Karpas-422 (cell line): ENCODE results near the gene ETFB. TPM values are rescaled to one million over a fixed set of nuclear protein-coding genes. Genes with fewer than 3 reads are reported as not detected.
A peak's percentile ranks its signal among the peaks of the same experiment; 100 is the strongest.

Experiments
- DNase-seq: peaks from one replicate; pipeline ENCODE4 v3.0.0-alpha.2; 2015
- H2AFZ ChIP-seq: fragments of 200-600 bp; sonication (generic); 2 replicates; pipeline ENCODE4 v1.6.1; 2014; ENCODE audit warnings: antibody characterized with exemption, low read length, mixed read lengths
- H3K27ac ChIP-seq: fragments of 200-600 bp; sonication (generic); 2 replicates; pipeline ENCODE4 v1.5.1; 2014; ENCODE audit warnings: mild to moderate bottlenecking, low read length, moderate library complexity
- H3K27me3 ChIP-seq: fragments of 200-600 bp; sonication (generic); 2 replicates; pipeline ENCODE4 v1.6.1; 2014; ENCODE audit warnings: low read length, mixed read lengths
- H3K36me3 ChIP-seq: fragments of 200-600 bp; sonication (generic); 2 replicates; pipeline ENCODE4 v1.6.1; 2014; ENCODE audit warnings: low read length, mixed read lengths; ENCODE audit not compliant: insufficient read depth
- H3K4me1 ChIP-seq: fragments of 200-600 bp; sonication (generic); 2 replicates; pipeline ENCODE4 v1.6.1; 2014; ENCODE audit warnings: mild to moderate bottlenecking, low read length, mixed read lengths
- H3K4me2 ChIP-seq: fragments of 200-600 bp; sonication (generic); 2 replicates; pipeline ENCODE4 v1.6.1; 2014; ENCODE audit warnings: low read length, low read depth, mild to moderate bottlenecking; ENCODE audit not compliant: poor library complexity, severe bottlenecking
- H3K4me3 ChIP-seq: fragments of 200-600 bp; sonication (generic); 2 replicates; pipeline ENCODE4 v1.5.1; 2014; ENCODE audit warnings: mild to moderate bottlenecking, antibody characterized with exemption, low read length, mixed read lengths
- H3K79me2 ChIP-seq: fragments of 200-600 bp; sonication (generic); 2 replicates; pipeline ENCODE4 v1.6.1; 2014; ENCODE audit warnings: mild to moderate bottlenecking, low read length, mixed read lengths
- H3K9ac ChIP-seq: fragments of 200-600 bp; sonication (generic); 2 replicates; pipeline ENCODE4 v1.6.0; 2014; ENCODE audit warnings: low read length
- H3K9me2 ChIP-seq: fragments of 200-600 bp; sonication (generic), shearing (Covaris generic); replicated peaks from 2 replicates; pipeline ENCODE4 v1.6.0; 2014; ENCODE audit warnings: mild to moderate bottlenecking, low read length, moderate library complexity; ENCODE audit not compliant: insufficient read depth
- H3K9me3 ChIP-seq: fragments of 300-700, 200-600 bp; sonication (generic); 2 replicates; pipeline ENCODE4 v1.6.1; 2014; ENCODE audit warnings: low read length, mixed read lengths
- H4K20me1 ChIP-seq: fragments of 200-600 bp; sonication (generic); 2 replicates; pipeline ENCODE4 v1.6.1; 2014; ENCODE audit warnings: mild to moderate bottlenecking, antibody characterized with exemption, low read length, low read depth; ENCODE audit not compliant: insufficient read depth
- total RNA-seq: library from RNA; depleted of rRNA; stranded (reverse); fragments of >200 nt; shearing (Covaris generic); gene quantifications from 2 replicates; pipeline ENCODE4 v1.2.3, GENCODE V29; 2014; ENCODE audit warnings: low replicate concordance

ETFB gene
- total RNA-seq, 1 experiment from 2014 or later, result 112 TPM

- no peaks in the 10 kb centered on the region for H4K20me1 ChIP-seq
- H3K27ac ChIP-seq, result no peak within 1 kb of the TSS
- H3K9me2 ChIP-seq, result no peaks in the 10 kb centered on the region
- H3K4me2 ChIP-seq, result no peak within 1 kb of the TSS
- no peak within 1 kb of the TSS for H2AFZ ChIP-seq
- no peak for DNase-seq
- no peak within 1 kb of the TSS for H3K9ac ChIP-seq
- H3K27me3 ChIP-seq, result peaks cover 3% of the 10 kb centered on the region; the same call in 1 of the 2 replicates
- no peaks in the 10 kb centered on the region for H3K79me2 ChIP-seq
- H3K9me3 ChIP-seq, result no peaks in the 10 kb centered on the region
- H3K4me1 ChIP-seq, result no peaks in the 10 kb centered on the region
- H3K4me3 ChIP-seq, result no peak within 1 kb of the TSS
- H3K36me3 ChIP-seq, result no peaks in the 10 kb centered on the region
Measured at GRCh38 chr19:51311351-51312257, 54.6 kb downstream of the ETFB start, which contains the start of gene IGLON5. Gene IGLON5 (plus strand): TSS chr19:51311644. CDS start chr19:51311848, 204 bp downstream.

DNA sequence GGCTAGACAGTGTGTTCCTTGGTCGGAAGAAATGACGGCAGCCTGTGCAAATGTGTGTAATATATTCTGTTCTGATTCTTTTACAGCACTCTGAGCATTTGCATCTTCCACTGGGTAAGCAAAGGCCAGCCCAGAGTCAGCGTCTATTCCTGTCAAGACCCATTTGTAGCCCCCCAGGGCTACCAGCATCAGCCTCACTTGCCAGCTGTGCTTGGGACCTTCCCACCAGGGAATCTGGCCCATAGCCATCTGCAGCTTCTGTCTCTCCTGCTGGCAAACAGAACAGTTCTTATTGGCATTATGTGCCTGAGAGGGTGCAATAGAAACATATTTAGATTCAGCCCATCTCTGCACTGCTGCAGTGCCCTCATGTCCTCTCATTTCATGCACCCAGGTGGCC is 60.7 kb downstream of the ETFB start:
- no peak for DNase-seq
- no peak overlapping the region for H3K4me2 ChIP-seq
- no peak overlapping the region for H3K27ac ChIP-seq
- H3K9me2 ChIP-seq, result no peaks in the 10 kb centered on the region
- H3K27me3 ChIP-seq, result peaks cover 6% of the 10 kb centered on the region; the same call in 1 of the 2 replicates
- no peak overlapping the region for H2AFZ ChIP-seq
- H3K9ac ChIP-seq, result no peak overlapping the region
- no peak overlapping the region for H3K4me3 ChIP-seq
- no peaks in the 10 kb centered on the region for H4K20me1 ChIP-seq
- H3K4me1 ChIP-seq, result no peaks in the 10 kb centered on the region
- H3K9me3 ChIP-seq, result no peaks in the 10 kb centered on the region
- H3K79me2 ChIP-seq, result no peaks in the 10 kb centered on the region
- H3K36me3 ChIP-seq, result no peaks in the 10 kb centered on the region

DNA sequence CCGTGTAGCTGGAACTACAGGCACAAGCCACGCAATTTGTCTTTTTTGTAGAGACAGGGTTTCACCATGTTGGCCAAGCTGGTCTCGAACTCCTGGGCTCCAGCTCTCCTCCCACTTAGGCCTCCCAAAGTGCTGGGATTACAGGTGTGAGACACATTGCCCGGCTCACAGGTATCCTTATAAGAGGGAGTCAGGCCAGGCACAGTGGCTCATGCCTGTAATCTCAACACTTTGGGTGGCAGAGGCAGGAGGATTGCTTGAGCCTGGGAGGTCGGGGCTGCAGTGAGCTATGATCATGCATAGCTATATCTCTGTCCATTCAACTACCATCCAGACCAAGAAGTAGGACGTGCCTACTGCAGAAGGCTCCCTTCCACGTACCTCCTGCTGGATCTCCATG is 64.9 kb downstream of the ETFB start:
- Histone ChIP-seq H3K9me2 (no peaks in the 10 kb centered on the region), H3K9ac (no peak overlapping the region), H3K79me2 (no peaks in the 10 kb centered on the region), H3K27me3 (peaks cover 3% of the 10 kb centered on the region; the same call in 1 of the 2 replicates), H3K4me3 (no peak overlapping the region), H3K27ac (no peak overlapping the region), H4K20me1 (no peaks in the 10 kb centered on the region), H3K9me3 (no peaks in the 10 kb centered on the region), H2AFZ (no peak overlapping the region), H3K4me1 (no peaks in the 10 kb centered on the region), H3K36me3 (no peaks in the 10 kb centered on the region), H3K4me2 (no peak overlapping the region)
- no peak for DNase-seq

DNA sequence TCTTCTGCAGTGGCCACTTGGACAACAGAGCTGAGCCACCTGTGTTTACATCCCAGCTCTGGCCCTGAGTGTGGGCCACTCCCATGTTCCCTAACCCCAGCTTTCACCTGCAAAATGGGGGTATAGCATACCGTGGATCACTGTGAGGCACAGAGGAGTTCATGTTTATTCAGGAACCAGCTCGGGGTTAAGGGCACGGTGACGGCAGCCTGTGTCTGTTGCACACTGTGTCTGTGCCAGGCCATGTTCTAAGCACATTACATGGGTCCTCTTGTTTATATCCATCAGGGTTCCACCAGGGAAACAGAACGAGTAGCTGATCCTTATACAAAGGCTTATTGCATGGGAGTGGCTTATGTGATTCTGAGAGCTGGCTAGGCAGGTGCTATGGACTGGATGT is 68.8 kb downstream of the ETFB start:
- no peak overlapping the region for H3K4me2 ChIP-seq
- H4K20me1 ChIP-seq, result no peaks in the 10 kb centered on the region
- no peaks in the 10 kb centered on the region for H3K9me2 ChIP-seq
- H3K27ac ChIP-seq, result no peak overlapping the region
- H3K9me3 ChIP-seq, result no peaks in the 10 kb centered on the region
- no peak overlapping the region for H3K4me3 ChIP-seq
- DNase-seq, result no peak
- no peak overlapping the region for H2AFZ ChIP-seq
- H3K27me3 ChIP-seq, result no peaks in the 10 kb centered on the region; the same call in 1 of the 2 replicates
- H3K79me2 ChIP-seq, result no peaks in the 10 kb centered on the region
- H3K9ac ChIP-seq, result no peak overlapping the region
- H3K4me1 ChIP-seq, result no peaks in the 10 kb centered on the region
- no peaks in the 10 kb centered on the region for H3K36me3 ChIP-seq

GRCh38 chr19:51296336-51297093 is 69.7 kb downstream of the ETFB start:
- Histone ChIP-seq H3K36me3 (no peaks in the 10 kb centered on the region), H3K9me3 (no peaks in the 10 kb centered on the region), H3K4me1 (no peaks in the 10 kb centered on the region), H3K4me3 (no peak overlapping the region), H3K79me2 (no peaks in the 10 kb centered on the region), H3K9ac (no peak overlapping the region), H3K4me2 (no peak overlapping the region), H2AFZ (no peak overlapping the region), H3K27ac (no peak overlapping the region), H3K9me2 (no peaks in the 10 kb centered on the region), H3K27me3 (no peaks in the 10 kb centered on the region; the same call in 1 of the 2 replicates), H4K20me1 (no peaks in the 10 kb centered on the region)
- DNase-seq, result peak; percentile 57

DNA sequence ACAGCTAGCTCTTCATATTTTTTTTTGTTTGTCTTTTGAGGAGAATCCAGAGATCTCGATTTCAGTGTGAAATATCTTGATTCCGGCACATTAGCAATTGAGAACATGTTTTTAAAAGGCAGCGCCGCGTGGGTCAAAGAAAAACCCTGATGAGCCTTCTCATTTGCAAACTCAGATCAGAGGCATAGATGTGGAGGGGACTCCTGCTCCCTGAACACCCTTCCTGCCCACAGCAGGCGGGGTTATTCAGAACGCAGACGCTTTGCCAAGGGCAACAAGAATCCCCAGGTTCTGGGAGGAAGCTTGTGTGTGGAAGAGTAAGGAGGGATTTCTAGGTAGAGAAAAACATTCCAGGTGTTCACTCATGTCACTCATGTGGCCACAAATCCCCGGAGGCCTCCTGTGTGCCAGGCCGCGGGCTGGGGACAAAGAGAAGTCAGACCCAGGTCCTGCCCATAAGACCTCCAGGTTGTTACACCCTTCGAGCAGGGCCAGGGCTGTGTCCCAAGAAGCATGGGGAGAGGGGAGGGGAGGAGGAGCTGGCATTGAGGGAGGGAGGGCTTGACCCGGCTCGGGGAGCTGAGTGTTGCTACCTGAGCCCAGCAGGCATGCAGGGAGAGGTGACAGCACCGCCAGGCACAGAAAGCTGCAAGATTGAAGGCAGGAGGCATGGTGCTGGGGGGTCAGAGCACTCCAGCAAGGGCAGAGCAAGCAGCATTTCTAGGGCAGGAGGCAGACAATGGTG is 70.6 kb downstream of the ETFB start:
- no peak overlapping the region for H3K4me2 ChIP-seq
- H3K9me2 ChIP-seq, result no peaks in the 10 kb centered on the region
- H3K9ac ChIP-seq, result no peak overlapping the region
- H3K4me3 ChIP-seq, result no peak overlapping the region
- no peak overlapping the region for H3K27ac ChIP-seq
- no peaks in the 10 kb centered on the region for H3K36me3 ChIP-seq
- H2AFZ ChIP-seq, result no peak overlapping the region
- H3K9me3 ChIP-seq, result no peaks in the 10 kb centered on the region
- H3K27me3 ChIP-seq, result no peaks in the 10 kb centered on the region; the same call in 1 of the 2 replicates
- no peaks in the 10 kb centered on the region for H3K4me1 ChIP-seq
- H3K79me2 ChIP-seq, result no peaks in the 10 kb centered on the region
- no peak for DNase-seq
- no peaks in the 10 kb centered on the region for H4K20me1 ChIP-seq
